ENCODE measurements around the gene MACC1.
"Not testable (repeated sequence)": the region's sequence is repeated elsewhere in the genome, so short reads cannot be mapped to it uniquely, and the experiment has no call there.

The MACC1 gene

DNA sequence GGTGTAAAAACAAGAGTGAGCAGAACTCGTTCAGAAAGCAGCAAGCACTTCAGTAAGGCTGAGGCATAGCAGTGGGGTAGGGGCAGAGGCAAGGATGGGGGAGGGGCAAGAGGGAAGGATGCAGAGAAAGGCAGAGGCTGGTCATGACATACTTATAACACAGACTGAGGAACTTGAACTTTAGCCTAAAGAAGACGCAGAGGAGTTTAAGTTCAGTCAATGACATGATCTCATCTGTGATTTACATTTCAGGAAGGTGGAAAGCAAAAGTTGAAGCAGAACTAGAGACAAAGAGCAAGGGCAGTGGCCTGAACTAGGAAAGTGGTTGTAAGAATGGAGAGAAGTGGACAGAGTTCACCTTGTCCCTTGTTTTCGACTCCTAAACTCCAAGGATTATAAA, 15.8 kb downstream of the MACC1 start:
- DNase-seq = no peak

DNA sequence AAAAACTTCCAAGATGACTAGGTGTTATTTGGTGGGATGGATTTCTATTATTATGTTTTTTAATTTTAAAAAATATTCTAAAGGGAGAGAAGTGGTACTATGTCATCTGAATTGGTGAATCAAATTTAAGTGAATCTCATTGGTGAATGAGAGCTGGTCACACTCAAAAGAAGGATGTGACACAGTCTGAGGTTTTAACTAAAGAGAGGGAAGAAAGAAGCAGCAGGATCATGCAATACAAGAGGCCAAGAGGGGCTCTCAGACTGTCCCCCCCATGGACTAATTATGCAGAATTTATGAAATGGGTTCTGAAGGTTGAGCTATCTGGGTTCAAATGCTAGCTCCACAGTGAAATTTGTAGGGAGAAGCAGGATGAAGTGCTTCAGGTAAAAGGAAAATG, 16.2 kb downstream of the MACC1 start:
- DNase-seq = no peak

DNA sequence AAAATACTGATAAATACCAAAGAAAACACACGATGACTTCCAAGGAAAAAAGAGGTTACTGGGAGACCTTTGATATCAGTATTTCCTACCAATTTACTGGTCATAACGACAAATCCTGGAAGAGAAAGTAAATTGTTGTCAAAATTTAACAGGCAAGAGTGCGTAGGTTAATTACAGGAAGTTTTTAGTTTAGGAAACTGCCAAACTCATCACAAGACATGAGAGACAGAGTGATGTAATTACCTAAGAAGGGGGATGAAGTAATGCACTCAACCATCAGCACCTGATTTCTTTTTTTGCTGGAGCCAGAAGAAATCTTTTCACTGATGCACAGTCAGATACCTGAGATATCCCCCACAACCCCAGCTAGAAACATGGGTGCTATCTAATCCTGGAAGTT, 16.8 kb downstream of the MACC1 start:
- DNase-seq = no peak

DNA sequence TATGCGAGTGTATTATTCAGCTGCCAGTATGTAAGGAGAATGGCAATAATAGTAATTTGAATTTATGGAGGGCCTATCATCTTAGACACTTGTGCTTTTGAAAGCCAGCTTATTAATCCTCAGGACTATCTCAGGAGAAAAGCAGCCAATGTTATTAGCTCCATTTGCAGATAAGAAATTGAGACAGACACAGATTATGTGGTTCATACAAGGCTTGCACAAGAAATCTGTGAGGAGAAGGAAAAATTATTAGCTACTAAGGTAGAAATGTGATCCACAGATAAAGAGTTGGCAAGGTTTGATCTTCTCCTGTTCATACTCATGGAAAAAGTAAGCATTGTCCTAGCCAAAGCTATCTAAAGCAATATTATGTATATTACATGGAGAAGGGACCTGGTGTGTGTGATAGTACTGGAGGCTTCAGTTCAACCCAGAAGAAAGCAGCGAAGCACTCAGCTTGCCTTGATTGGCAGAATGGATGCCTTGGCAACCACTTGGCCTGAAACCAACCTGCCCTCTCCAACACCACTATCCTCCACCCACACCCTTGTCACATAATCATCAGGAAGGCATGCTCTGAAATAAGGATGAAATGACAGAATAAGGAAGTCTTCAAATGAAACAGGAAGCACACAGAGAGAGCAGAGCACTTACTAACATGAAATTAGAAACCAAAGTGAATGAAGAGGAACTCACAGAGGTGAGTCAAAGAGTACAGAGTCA, 18.0 kb downstream of the MACC1 start:
- no peak for DNase-seq

DNA sequence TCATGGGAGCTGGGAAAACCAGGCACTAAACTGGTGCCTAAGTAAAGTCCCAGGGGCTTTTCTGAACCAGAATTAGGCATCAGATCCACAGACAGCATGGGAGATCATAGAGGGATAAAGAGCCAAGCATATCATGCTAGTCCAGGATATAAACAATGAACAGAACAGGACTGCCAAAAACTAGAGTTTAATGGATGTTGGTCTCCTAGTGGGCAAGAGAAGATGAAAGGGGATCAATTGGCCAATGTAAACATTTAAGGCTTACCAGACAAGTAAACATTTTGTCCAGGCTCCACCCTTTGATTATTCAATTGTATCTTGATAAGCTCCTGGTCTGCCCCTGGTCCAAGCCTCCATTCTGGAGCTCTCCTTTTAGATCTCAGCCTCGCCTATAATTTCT, 18.9 kb downstream of the MACC1 start:
- no peak for DNase-seq

DNA sequence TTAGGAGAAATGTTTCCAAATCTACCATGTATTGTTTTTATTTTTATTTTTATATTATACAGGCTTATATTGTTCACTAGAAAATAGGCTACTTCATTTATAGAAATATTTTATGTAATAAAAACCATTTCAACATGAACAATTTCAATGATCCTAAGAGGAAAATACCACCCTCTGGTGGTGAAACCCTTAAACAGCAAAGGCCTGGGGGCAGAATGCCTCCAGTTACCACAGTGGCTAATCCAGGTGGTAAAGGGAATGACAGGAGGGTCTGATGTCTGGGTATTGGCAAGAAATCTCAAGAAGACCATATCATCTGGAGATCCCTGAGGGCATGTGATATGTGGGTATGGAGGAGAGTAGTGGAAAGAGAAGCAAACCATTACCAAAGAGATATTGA, 19.3 kb downstream of the MACC1 start:
- DNase-seq = no peak

DNA sequence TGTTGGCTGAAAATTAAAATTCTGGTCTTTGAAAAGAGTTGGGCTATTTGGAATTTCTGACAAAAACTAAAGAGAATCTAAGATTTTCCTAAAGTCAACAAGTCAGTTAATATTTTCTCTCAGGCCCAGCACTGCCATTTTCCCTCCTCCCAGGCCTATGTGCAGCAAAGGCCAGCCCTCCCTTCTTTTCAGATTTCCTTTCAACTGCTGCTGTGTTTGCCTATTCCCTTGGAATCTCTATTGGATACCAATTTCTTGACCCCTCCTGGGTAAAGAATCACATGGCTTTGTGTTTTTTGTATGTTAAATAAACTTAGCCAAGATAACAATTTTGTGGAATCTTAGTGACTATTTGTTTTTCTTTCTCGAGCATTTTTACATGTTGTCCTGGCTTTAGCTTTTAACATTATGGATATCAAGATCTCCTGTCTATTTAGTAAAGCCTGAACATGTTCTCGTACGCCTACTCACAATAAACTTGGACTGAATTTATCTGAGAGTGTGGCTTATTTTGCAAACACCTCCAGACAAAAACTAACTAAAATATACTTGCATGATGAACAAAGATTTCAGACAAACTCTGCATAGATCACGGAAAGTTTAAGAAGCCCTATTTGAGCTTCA, 19.9 kb downstream of the MACC1 start:
- no peak for DNase-seq

DNA sequence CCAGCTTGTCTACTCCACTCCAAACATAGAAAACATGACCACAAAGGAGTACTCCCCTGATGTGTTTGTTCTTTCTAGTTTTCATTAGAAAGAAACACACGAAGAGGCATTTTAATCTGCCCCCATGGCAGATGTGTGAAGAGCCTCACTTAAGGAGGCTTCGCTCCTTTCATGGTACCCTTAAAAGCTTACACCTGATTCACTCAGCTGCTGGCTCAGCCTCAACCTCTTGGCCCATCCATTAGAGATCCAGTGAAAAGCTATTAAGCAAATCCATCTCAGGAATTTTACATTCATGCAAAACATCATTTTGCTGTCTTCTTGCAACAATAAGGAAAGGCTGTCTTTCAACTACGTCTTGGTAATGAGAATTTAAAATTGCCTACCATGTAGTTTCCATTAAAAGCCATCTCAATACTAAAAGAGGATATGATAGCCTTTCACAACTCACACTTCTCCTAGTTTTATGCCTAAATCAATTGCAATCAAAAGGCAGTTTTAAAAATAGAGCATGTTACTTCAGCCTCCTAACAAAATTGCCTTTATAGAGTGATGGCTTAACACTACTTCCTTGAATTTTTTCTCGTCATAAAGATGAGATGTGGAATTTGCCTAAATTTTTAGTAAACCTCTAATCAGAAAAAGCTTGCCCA, 22.7 kb downstream of the MACC1 start:
- DNase-seq = no peak

DNA sequence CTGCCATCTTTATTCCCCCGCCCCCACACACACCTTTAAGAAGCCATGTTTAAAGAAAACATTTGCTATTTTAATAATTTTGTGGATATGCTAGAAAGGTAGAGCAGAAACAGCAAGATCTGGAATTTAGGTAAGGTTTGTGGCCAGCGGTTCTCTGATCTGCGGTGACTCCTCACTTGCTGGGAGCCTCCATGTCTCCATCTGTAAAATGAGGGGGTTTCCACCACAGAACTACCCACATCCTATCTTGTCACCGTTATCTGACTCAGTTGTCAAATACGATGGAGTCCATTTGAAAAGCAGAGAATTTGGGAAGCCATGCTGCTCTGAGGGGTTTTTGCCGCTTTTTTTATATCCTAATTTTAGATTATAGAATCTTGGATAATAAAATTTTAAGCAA, 23.3 kb downstream of the MACC1 start:
- no peak for DNase-seq

DNA sequence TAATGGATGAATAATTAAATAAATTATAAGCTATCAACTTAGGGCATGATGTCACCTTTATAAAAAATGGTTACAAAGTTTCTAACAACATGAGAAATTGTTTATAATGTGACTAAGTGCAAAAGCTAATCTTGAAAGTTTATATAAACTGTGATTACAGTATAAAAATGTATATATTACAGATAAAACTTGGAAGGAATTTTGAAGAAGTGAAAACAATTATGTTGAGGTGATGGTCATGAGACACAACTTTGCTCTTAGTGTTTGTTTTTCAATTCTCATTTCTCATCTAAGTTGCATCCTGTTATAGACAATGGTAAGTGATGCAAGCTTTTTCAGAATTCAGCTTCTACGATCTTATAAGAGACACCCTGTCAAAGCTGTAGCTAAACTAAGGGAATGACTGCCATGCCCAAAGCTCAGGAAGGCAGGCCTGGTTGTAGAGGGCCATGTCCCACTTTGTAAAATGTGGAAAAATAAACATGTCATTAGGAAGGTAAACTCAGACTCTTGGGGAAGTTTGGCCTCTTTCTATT, 23.9 kb downstream of the MACC1 start:
- no peak for DNase-seq

DNA sequence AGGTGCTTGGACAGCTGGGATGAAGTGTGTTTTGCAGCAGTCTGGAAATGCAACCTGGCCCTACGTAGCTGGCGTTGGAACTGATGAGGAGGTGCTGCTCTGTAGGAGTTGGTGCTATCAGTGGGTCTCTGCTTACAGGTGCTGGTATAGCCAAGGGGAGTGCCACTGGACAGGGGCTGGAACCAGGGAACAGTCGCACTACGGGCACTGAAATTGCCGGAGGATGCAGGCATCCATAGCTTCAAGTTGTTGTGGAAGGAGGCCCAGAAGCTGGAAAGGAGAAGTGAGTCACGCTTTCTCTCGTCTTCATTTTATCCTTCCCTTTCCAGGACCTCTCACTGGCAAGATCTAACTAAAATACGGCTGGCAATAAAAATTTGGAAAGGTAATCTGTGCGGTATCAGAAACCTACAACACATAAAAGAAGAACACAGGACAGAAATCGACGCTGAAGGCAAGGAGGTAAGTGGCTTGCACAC, 25.8 kb downstream of the MACC1 start:
- no peak for DNase-seq

DNA sequence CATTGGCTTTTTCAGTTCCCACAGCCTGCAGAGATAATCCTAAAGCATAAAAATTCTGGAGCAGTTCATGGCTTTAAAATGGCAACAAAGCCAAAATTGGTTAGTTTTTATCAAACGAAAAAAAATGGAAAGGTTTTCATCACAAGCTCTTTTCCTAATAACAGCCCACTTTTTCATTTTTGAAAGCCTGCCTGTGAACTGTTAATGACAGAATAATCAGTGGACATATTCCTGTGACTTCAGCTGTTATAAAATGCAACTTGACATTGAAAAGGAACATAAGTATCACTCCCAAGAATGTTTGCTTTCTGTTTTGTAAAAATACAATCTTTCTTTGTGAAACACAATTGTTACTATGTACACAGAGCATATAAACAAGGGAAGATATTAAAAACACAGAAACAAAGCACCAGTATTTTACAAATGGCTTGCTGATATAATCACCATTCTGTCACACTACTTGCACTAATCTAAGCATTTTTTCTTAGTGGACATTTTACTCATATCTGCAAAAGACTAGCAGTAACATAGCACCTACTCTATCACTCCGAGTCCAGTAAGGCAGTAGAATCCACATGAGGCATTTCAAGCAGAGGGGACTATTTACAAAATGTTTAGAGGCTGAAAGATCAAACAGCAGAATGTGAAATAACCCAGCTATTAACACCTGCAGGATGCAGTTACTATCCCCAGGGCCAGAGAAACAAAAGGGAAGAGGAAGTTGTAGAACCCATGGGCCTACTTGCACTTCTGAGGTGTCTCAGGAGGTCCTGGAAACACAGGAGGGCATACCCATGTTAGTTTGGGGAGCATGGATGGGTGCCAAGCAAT, 26.4 kb downstream of the MACC1 start:
- no peak for DNase-seq

DNA sequence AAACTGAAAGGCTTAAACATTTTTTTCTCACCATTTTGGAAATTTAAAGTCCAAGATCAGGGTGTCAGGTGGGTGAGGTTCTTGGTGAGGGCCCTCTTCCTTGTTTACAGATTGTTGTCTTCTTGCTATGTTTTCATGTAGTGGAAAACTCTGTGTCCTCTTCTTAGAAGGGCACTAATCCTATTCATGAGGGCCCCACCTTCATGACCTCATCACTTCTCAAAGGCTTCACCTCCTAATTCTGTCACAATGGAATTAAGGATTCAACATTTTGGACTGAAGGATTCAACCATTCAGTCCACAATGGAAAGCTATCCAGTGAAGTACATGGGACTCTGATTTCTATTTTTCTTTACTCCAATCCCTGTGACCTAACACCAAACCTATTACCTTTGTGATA, 27.3 kb downstream of the MACC1 start:
- no peak for DNase-seq

DNA sequence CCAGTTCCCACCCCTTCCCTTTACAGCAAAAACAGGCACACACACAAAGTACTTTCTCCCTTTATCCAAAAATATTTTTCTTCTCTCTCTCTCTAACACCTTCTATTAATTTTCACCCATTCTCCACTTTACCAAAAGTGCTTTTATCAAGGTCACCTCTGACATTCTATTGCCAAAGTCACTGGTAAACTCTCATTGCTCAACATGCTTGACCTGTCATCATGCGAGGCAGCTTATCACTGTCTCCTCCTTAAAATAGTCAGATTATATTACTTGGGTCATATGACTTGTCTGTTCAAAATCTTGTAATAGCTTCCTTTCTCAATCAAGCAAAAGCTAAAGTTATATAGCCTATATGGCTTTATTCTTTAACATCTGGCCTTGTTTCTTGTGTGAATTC, 28.6 kb downstream of the MACC1 start:
- no peak for DNase-seq

DNA sequence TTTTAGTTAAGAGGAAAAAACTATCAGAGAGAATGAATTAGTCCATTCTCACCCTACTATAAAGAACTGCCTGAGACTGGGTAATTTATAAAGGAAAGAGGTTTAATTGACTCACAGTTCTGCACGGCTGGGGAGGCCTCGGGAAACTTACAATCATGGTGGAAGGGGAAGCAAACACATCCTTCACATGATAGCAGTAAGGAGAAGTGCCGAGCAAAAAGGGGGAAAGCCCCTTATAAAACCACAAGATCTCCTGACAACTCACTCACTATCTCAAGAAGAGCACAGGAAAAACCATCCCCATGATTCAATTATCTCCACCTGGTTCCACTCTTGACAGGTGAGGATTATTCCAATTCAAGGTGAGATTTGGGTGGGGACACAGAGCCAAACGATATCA, 29.3 kb downstream of the MACC1 start:
- DNase-seq = not testable (repeated sequence)

DNA sequence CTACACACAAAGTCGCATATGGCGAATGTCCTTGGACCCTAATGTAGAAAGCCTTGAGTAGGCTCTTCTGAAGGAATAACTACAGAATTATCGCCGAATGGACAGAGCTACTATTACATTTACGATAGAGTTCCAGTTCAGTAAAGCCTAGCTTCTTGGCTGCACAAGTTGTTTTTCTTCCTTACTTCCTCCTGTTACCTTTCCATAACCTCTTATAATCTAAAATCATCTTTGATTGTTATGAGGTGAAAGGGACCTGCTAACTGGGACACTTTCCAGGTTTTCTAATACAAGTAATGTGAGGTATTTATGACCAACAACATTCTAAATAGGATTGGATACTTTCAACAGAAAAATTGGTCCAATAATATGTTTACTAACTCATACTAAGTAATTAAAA, 31.2 kb downstream of the MACC1 start:
- DNase-seq = no peak

DNA sequence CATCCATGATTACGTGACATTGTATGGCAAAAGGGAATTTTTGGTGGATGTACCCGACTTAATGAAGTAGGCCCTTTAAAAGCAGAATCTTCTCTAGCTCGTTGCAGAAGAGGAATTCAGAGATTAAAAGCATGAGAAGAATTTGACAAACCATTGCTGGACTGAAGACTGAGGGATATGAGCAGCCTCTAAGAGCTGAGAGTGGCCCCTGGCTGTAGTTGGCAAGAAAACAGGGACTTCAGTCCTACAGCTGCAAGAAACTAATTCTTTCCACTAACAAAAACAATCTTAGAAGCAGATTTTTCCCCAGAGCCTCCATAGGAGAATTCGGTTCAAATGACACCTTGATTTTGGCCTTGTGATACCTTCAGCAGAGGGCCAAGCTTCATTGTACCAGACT, 34.1 kb downstream of the MACC1 start:
- DNase-seq = no peak

DNA sequence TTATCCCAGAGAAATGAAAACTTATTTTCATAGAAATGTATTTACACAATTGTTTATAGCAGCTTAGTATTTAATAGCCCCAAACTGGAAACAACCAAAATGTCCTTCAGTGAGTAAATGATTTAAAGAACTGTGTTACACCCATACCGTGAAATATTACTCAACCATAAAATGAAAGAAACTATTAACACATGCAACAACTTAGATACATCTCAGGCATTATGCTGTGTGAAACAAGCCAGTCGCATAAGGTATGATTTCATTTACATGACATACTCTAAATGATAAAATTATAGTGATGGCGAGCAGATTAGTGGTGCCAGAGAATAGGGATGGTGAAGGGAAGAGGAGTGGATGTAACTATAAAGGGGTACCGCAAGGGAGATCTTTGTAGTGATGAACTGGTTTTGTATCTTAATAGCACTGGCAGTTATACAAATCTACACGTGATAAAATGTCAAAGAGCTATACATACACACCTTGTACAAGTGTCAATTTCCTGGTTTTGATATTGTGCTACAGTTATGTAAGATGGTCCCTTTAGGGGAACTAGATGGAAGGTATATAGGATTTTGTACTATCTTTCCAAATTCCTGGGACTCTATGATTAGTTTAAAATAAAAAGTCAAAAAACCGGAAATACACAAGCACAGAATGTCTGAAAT, 40.5 kb downstream of the MACC1 start:
- no peak for DNase-seq

DNA sequence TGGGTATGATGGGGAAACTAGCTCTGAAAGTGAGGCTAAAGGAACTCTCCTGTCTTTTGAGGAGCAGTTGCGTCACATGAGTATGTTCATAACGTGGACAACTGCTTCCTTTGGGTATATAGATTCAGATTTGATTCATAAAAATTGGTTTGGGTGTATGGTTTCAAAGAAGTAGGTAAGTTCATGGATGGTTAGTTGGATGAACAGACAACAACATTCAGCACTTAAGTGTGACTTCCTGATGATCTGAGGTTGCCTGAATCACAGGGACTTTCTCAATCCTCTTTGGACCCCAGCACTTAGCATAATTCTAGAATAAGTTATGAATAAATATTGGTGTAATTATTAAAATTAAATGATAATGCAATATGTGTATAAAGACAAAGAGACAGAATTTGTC, 43.4 kb downstream of the MACC1 start:
- DNase-seq = no peak

DNA sequence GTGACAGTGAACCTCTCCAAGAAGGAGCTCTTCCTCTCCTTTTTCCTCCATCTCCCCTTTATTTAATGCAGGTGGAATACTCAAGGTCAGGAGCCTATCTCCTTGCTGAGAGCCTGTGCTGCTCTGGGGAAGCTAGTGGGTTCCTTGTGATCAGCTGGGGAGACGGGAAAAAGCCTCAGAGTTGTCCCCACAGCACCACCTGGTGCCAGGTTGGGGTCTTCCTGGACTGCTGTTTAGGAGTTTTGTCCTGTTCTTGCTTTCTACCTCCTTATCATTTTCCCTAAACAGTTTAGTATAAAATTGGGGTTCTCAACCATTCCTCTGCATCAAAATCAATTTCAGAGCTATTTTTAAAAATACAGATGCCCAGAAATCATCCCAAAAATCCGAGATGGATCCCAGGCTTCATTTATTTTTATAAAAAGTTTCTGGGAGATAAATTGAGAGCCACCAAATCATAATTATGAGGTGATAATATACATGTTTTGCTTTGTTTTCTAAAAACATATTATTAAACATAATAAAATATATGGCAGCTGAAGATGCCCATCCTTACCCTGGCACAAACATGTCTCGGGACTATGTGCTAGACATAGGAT, 44.3 kb downstream of the MACC1 start:
- peak; percentile 29 for DNase-seq

DNA sequence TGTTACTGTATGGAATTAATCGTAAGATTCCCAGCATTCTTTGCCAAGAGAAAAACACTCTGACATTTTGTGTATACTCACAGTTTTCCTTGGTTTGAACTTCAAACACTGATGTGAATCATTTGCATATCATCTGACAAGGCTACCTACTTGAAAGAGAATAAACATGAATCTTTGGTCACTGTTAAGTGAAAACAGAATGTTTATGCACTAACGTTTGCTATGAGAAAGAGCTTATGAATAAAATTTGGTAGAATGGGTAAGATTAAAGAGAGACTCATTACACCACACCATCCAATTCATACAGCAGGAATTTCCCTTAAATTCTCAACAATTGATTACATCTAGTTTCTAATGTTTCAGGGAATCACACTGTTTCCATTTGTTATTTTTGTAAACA, 46.6 kb downstream of the MACC1 start:
- DNase-seq = no peak

DNA sequence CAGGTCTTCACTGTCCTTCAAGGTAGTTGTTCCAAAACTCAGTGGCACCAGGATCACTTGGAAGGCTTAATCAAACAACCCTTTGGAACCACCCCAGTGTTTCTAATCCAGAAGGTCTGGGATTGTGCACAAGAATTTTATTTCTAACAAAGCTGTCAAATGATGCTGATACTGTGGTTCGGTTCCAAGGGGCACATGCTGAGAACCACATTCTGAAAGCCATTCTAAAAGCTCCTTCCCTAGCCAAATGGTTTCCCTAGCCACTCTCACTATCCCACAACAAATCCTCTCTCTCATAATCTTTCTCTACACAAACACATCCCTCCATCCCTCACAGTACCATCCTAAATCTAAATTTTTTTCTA, 52.1 kb downstream of the MACC1 start:
- DNase-seq = no peak
